Stimulated activated CD8-positive, alpha-beta memory T cell treated with anti-CD3 and anti-CD28 coated beads, Interleukin-4, amount 100 ng/mL, for 48 hours (primary cell): ENCODE data around the gene MYO1G.

ENCODE experiments used
- DNase-seq: peaks from one replicate; pipeline ENCODE4 v3.0.0-alpha.2; 2020

The MYO1G gene

DNA sequence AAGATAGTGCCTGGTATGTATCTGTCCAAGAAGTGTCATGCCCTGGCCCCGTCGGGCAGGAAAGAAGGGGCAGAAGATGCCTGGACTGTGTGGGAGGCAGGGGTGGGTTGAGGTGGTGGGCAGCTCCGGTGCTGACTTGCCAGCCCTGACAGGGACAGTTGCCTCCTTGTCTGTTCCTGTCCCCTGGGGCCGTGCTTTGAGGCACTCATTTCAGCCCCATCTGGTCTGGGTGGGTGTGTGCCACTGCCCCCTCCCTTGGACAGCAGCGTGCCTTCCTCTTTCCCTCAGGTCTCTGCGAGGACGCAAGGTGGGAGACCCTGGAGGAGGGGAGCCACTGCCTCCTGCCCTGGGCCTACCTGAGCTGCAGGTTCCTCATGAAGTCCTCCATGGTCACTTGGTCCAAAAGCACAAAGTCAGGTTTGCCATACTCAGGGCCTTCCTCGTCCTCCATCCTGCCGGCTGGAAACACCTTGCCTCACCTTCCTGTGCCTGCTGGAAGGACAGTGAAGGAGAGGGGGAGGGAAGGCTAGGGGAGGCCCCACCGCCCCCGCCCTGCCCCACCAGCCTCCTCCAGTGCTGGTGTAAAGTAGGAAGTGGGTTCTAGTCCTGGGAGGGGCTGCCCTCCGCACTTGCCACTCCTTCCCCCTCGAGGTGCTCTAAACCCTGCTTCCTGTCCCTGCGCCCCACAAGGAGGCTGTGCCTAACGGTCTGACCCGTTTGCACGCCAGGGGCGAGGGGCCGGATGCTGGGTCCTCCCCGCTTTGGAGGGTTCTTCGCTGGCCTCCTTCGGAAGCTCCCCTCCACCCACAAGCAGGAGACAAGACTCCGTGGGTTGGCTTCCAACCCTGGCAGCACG is at the start of gene MYO1G:
MYO1G (minus strand) TSS at position 505 of the 856 bp plus-strand sequence; CDS start at position 451, 54 bp downstream.
- peak; percentile 94 for DNase-seq

DNA sequence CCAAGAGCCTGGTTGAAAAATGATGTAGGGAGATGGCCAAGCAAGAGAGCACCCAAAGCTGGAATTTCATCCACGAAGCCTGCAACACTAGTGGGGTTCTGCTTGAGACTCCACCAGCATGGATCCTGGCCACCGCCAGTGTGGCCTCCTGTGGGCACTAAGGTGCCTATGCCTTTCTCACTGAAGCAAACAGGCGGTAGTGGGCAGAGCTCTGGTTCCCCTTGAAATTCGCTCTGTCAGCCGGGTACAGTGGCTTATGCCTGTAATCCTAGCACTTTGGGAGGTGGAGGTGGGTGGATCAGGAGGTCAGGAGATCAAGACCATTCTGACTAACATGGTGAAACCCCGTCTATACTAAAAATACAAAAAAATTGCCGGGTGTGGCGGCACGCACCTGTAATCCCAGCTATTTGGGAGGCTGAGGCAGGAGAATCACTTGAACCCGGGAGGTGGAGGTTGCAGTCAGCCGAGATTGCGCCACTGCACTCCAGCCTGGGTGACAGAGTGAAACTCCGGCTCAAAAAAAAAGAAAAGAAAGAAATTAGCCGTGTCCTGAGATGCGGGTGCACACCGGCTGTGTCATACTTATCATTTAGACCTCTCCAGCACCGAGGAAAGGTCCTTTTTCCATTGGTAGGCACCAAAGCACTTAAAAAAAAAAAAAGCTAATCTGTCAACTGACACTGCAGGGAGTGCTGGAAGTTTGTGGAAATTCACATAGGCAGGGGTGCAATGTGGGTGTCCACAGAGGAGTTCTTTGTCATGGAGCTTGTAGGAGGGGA is 49.5 kb upstream of the MYO1G start:
- peak; percentile 42 for DNase-seq

DNA sequence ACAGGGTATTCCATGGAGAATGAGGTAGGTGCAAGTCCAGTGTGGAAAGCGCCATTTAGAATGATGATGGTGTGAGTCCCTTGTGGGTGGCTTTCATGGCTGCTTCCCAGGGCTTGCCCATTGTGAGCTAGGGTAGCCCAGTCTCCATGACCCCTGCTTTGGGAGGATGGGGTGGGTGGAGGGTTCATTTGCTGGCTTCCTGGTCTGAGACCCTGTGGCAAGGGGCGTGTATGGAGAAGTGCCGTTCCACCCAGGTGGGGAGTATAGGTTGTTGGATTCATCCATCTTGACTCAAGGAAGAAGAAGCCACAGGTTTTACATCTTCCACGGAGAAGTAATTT is 48.9 kb upstream of the MYO1G start:
- no peak for DNase-seq

DNA sequence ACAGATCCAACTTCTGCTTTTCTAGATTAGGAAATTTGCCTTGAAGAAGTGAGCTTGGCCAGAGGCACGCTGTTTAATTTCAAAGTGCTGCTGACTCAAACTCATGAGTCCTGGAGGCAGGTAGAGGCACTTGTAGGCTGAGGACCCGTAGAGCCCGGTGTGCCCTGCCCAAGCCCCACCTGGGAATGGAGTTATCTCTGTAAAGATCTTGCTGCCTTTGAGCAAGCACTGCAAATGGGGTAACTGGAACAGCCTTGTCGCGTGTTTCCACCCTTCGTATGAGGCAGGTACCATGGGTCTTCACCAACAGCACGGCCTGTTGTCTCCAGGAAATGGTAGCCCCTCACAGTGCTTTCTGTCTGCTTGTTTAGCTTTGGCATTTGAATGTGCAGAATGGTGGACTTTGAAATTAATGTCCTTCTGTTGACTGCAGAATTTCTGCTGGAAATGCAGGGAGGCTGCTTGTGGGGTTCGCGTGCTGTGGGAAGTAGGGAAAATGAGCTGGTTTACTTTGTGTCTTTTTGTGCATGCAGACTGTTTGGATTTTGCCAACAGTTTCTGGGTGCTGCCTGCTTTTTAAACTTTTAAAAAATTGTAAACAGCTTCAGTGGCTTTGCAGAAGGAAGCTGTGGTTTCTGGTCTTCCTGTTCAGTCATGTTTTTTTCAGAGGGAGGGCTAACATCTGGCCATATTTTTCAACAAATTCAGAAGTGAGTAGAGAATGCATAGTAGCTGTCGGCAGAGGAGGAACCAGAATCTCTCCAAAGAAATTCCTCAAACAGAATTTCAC is 48.4 kb upstream of the MYO1G start:
- DNase-seq: peak; percentile 45

DNA sequence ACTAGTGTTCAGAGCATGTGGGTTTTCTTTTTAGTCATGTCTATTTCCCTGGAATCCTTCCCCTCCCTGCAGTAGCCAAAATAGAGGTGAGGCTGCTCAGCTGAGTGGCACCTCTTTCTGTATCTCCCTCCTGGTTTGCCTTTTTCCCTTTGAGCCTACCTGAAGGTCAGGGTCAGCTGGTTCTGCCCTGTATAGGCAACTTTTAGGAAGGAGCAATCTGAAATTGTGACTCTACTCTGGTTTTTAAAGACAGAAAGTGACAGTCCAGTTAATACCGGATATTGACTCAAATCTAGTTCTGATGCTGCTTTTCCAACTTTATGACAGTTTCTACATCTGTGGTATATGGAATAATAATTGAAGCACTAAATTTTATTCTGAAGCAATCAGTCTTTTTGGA is 47.2 kb upstream of the MYO1G start:
- DNase-seq: no peak

DNA sequence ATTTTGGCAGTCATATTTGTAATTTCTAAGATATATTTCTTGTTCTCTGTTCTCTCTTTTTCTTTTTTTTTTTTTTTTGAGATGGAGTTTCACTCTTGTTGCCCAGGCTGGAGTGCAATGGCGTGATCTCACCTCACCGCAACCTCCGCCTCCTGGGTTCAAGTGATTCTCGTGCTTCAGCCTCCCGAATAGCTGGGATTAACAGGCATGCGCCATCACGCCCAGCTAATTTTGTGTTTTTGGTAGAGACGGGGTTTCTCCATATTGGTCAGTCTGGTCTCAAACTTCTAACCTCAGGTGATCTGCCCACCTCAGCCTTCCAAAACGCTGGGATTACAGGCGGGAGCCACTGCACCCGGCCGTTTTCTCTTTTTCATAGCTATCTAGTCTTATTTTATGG is 46.7 kb upstream of the MYO1G start:
- peak; percentile 18 for DNase-seq

DNA sequence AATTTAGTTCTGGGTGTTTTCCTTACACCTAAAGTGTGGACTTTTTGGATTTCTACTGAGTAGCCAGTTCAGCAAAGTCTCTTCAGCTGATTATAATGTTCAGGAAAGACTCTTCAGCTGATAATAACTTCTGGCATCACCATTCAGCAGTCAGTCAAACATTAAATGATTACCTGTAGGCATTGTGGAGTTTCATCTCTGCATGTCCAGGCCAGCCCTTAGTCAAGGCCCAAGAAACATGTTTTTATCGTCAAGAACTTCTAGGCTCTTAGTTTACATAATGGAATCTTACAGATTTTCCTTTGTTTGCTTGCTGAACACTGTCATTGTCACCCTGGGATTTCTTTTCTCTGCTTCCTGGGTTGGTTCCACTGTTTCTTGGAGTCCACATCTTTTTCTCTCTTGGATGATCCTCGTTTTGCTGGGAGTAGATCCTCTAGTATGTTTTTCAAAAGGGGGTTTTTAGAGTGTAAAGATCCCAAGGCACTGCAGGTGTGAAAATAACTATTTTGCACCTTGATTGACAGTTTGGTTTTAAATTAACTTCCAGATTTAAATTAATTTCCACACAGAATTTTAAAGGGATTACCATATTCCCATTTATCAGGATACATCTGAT is 45.4 kb upstream of the MYO1G start:
- no peak for DNase-seq

DNA sequence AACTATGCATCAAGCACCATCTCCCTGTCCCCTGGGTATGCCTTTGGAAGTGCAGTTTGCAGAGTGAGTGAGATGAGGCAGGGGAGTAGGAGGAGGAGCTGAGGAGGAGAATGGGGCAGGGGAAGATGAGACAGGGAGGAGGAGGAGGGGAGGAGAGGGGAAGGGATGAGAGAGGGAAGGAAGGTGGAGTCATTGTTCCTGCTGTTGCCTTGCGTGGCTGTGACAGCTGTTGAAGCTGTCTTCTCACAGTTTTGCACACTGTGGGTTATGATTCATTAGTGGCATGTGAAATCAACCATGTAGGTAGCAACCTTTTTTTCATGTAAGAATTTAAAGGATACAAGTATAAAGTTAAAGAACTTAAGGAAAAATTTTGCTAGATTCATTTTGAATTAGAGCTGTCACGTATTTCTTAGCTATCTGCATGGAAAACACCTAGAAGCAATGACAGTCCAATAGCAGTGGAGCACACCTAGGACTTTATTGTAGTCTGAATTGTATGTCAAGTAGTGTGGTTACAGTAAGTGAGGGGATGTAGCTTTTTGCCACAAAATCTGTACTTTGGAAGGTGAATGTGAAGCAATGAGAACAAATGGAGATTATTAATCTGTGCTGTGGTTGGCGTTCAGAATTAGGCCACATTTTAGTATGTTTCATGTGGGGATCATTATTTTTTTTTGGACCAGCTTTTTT is 42.9 kb upstream of the MYO1G start:
- peak; percentile 52 for DNase-seq

DNA sequence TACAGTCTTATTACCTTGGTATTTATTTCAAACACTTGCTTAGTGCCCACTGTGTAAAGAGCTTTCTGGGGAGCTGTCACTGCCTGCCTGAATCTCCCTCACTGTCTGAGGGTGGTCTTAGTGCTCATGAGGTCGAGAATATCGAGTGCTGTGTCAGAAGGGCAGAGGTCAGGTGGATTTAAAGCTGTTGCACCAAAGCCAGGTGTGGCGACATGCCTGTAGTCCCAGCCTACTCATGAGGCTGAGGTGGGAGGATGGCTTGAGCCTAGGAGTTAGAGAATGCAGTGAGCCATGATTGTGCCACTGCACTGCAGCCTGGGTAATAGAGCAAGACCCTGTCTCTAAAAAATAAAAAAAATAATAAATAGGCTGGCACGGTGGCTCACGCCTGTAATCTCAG is 42.1 kb upstream of the MYO1G start:
- DNase-seq: no peak

DNA sequence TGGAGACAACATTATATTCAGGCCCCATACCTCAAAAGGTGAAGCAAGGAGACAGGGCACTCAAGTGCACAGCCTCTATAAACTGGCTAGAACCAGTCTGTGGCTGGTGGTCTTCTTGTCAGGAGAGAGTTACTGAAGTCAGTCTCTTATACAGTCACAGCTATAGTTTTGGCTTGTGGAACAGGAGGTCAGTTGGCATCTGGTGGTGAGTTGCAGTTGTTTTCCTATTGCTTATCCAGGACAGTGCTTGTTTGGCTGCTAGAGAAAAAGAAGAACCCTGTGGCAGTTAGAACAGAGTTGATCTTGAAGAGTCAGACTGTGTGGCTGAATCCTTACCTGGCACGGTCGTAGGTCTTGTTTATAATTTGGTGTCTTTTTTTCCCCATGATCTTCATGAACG is 38.4 kb upstream of the MYO1G start:
- no peak for DNase-seq

DNA sequence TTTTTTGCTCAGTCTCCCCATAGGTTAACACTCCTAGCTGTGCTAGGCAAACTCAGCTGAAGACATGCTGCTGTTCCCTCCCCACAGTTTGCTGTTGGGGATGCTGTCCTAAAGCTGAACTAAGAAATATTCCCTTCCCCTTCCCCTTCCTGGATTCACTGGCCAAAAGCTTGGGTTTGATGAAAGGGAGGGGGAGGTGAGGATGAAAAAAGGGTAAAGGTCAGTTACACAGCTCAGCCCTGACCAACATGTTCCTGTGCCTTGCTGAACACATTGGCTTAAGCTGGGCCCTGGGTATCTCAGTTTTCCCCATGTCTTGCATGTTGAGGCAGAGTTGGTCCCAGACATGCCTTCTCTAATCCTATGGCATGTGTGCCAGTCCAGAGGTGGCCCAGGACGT is 36.5 kb upstream of the MYO1G start:
- DNase-seq: no peak

DNA sequence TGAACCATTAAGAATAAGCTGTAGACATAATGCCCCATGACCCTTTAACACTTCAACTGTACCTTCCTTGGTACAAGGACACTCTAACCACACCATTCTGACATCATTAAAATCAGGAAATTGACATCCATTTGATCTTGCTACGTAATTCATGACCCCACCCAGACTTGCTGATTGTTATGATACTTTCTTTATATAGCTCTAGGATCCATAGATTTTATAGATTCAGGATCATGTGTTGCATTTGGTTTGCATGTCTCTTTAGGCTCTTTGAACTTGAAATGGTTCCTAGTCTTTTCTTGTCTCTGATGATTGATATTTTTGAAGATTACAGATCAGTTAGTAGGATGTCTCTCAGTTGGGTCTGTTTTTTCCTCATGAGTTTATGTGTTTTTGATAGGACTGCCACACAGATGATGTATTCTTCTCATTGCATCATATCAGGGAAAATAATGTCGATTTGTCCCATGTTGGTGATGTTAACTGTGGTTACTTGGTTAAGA is 34.7 kb upstream of the MYO1G start:
- no peak for DNase-seq

DNA sequence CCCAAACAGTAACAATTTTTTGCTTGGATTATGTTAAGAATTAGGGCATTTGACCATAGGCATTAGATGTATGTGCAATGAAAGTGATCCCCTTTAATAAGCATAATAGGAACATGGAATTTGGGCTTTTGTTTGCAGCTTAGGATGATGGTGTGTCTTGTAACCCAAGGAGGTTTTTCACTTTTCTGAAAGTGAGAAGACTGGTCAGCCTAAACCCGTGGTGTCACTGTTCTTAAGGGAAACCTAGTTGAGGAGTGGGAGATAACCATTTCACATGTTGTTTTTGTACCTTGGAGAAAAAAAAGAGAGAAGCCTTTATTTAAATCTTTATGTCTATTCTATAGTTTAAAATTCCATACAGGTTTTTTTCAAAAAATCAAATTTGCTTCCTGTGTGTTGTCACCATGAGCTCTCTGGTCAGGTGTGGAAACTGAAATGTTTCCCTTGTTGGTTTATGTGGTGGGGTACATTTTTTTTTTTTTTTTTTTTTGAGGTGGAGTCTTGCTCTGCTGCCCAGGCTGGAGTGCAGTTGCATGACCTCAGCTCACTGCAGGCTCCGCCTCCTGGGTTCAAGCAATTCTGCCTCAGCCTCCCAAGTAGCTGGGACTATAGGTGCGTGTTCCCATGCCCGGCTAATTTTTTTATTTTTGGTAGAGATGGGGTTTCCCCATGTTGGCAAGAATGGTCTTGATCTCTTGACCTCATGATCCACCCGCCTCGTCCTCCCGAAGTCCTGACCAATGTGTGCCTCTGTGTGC is 28.9 kb upstream of the MYO1G start:
- no peak for DNase-seq

DNA sequence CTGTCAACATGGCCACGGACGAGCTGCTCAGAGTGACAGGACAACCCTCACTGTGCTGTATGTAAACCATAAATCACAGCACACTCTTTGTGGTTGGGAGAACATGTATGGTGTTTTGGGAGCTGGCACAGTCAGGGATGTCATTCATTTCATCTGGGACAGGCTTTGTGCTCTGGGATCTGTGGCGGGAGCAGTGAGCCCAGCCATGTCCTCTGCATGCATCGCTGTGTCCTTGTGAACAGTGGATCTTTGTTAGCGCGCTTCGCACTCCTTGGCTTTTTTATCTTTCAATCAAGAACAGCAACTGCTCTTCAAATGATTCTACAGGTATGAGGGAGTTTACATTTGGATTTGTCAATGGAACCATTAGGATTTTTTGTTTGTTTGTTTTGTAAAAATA is 28.3 kb upstream of the MYO1G start:
- DNase-seq: no peak

DNA sequence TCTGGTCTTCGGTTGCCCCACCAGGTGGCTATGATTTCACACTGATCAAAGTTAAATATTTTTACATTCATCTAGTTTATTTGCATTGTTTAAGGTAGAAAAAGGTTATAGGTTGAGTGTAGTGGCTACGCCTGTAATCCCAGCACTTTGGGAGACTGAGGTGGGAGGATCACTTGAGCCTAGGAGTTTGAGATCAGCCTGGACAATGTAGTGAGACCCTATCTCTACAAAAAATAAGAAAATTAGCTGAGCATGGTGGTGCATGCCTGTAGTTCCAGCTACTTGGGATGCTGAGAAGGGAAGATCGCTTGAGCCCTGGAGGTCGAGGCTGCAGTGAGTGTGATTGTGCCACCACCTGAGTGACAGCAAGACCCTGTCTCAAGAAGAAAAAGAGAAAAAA is 25.0 kb upstream of the MYO1G start:
- no peak for DNase-seq

DNA sequence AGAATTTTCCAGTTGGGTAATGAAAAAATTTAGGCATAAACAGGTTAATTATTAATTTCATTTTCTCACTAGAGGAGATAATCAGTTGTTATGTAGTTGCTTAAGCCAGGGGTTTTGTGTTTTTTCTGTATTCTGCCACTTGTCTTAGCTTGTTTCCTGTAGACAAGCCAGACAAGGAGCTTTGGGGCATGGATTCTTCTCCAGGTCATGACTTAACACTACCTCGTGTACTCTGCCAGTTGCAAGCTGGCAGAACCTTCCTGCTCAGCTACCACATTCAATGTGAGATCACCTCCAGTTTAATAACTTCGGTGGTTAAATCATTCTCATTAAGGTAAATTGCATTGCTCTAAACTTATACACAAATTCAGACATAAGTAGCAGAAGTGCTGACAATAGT is 23.0 kb upstream of the MYO1G start:
- DNase-seq: no peak

DNA sequence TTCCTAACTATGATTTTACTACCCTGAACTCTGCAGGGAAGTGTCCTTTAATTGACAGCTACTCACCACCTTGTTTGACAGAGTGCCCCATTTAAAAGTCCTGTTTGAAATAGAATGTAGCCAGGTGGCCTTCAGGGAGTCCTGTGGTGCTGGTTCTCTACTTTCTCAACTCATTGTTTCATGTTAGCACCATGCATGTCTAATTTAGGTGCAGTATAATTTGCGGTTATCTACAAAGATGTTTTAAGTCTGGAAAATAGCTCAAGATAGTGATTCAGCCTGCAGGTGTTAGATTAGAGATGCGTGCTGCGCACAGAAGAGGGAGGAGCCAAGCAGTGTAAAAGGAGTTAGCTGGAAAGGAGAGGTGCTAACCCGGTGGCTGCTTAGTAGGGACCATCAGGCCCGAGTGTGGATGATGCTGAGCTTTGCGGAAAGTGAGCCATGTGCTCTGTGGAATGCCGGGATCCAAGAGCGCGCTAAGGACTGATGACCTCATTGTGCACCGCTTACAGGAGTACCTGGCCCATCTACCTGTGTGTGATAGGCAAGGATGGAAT is 22.4 kb upstream of the MYO1G start:
- DNase-seq: peak; percentile 69

DNA sequence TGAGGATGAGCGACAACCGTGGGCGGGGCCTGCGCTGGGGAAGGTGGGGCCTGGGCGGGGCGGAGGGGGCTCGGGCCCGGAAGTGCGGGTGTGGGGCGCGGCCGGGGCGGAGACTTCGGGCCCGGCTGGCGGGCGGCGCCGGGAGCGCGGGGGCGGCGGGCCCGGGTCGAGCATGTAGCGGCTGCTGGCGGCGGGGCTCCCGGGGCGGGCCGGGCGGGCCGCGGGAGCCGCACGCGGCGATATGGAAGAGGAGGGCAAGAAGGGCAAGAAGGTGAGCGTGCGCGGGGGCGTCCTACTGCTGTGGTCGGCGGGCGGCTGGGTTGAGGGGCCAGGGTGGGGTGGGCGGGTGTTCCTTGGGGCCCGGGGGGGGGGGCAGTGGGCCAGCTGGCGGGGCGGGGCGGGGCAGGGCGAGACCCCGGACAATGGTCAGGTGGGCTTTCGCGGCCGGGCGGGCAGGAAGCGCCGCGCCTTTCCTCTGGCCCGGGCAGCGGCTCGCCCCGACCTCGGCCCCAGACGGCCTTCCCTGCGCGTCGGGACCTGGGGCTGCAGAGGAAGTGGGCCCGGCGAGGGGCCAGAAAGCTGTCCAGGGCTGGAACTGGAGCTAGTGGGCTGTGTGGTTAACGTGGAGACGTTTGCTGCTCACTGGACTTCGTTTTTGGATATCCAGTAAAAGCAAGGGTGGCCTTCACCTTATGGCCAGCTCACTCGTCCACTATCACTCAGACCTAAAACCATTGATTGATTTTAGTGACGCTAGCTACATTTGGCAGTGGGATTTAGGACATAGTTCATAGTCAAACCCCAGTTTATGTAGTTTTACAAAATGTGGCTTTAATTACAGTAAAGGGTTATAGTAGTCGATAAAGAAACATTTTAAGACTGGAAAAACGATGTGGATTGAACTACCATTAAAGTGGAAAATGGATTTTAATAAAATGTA is 21.5 kb upstream of the MYO1G start, which contains the start of gene CCM2:
CCM2 (plus strand) TSS at position 109 of the 940 bp plus-strand sequence; CDS start at position 242, 133 bp downstream.
- peak; percentile 54 for DNase-seq

DNA sequence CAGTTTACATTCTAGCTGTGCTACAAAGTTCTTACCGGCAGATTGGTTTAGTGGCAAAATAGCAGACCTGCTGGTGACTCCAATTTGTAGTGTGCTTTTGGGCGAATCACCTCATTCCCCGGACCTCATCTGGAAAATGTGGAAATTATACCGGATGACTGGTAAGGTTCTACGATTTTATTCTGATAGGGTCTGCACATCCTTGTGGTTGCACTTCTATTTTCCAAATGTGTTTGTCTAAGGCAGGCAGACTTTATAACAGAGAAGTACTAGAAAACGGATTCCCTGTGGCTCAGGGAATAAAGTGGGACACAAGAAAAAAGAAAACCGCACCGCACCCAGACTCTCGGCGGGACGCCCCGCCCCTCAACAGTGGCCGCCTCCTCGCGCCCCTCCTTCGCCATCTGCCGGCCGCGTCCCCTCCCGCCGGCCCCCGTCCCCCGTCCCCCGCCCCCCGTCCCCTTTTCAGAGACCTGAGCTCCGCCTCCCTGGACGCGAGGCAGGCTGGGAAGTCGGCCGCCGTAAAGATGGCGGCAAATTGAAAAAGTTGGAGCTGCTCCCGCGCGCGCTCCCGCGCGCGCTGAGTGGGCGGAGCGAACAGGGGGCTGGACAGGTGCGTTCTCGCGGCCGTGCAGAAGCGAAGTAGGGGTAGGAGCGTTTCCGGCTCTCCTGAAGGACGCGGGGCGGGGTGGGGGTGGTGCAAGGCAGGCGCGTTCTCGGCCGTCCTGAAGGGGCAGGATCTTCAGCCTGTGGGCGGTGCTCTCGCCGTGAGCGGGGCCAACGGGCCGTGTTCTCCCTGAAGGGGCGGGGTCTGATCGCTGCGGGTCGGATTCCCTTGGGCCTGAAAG is 20.7 kb upstream of the MYO1G start:
- DNase-seq: peak; percentile 99
